HAP-1 (cell line): ENCODE measurements around the gene CHMP6.

Experiments used
- DNase-seq, 2 experiments: peaks; one replicate each; pipeline ENCODE4 v3.0.0-alpha.2; 2016 to 2020; ENCODE audit warnings: low spot score in 2 of 2
- H3K27me3 ChIP-seq: fragments of 250-450 bp; sonication (Bioruptor Pico); 2 replicates; pipeline ENCODE4 v1.5.1; 2020; ENCODE audit warnings: low read depth, mild to moderate bottlenecking, moderate library complexity
- H3K36me3 ChIP-seq: fragments of 250-450 bp; sonication (Bioruptor Pico); replicated peaks from 2 replicates; pipeline ENCODE4 v1.5.1; 2020; ENCODE audit warnings: mild to moderate bottlenecking
- H3K4me1 ChIP-seq: fragments of 250-450 bp; sonication (Bioruptor Pico); 2 replicates; pipeline ENCODE4 v1.5.1; 2020; ENCODE audit warnings: mild to moderate bottlenecking
- H3K4me3 ChIP-seq: fragments of 250-450 bp; sonication (Bioruptor Pico); 2 replicates; pipeline ENCODE4 v1.5.1; 2020; ENCODE audit warnings: mild to moderate bottlenecking, moderate library complexity
- H3K9me3 ChIP-seq: fragments of 250-450 bp; sonication (Bioruptor Pico); 2 replicates; pipeline ENCODE4 v1.5.1; 2020; ENCODE audit warnings: mild to moderate bottlenecking, moderate library complexity
- in situ Hi-C: fragments of 300-500 bp; cut with MboI; formaldehyde crosslinking; loops from 3 replicates; pipeline ENCODE4 v1.14.3; 2020; ENCODE audit warnings: low sequenced_read_pairs, inconsistent platforms, mixed read lengths

Gene CHMP6

GRCh38 chr17:80976701-80977100 is 14.9 kb upstream of the CHMP6 start:
- no peaks in the 10 kb centered on the region for H3K9me3 ChIP-seq
- no peaks in the 10 kb centered on the region for H3K4me1 ChIP-seq
- in situ Hi-C loops, result no loop called here
- H3K27me3 ChIP-seq, result no peaks in the 10 kb centered on the region
- H3K36me3 ChIP-seq, result no peaks in the 10 kb centered on the region
- no peak overlapping the region for H3K4me3 ChIP-seq
- DNase-seq, result no peak

GRCh38 chr17:80977172-80977571 is 14.5 kb upstream of the CHMP6 start:
- no peaks in the 10 kb centered on the region for H3K9me3 ChIP-seq
- H3K4me1 ChIP-seq, result no peaks in the 10 kb centered on the region
- H3K4me3 ChIP-seq, result no peak overlapping the region
- no peak for DNase-seq
- in situ Hi-C loops, result no loop called here
- no peaks in the 10 kb centered on the region for H3K27me3 ChIP-seq
- no peaks in the 10 kb centered on the region for H3K36me3 ChIP-seq

- in situ Hi-C loops, result no loop called here
- DNase-seq, result no peak
Measured at GRCh38 chr17:80978499-80979497, 12.8 kb upstream of the CHMP6 start.

GRCh38 chr17:80979547-80980378 is 11.9 kb upstream of the CHMP6 start:
- Histone ChIP-seq H3K4me1 (no peaks in the 10 kb centered on the region), H3K4me3 (no peak overlapping the region), H3K9me3 (no peaks in the 10 kb centered on the region), H3K27me3 (no peaks in the 10 kb centered on the region; the same call in 1 of the 2 replicates), H3K36me3 (no peaks in the 10 kb centered on the region)
- DNase-seq, result no peak
- in situ Hi-C loops, result loop anchor here (5.0 to 10.0 kb wide), 2 partner anchors 405 to 552 kb away; no protein-coding TSS in a partner anchor

More at GRCh38 chr17:80978499-80979497, 12.8 kb upstream of the CHMP6 start:
- Histone ChIP-seq H3K4me1 (no peaks in the 10 kb centered on the region), H3K9me3 (no peaks in the 10 kb centered on the region), H3K27me3 (no peaks in the 10 kb centered on the region; the same call in 1 of the 2 replicates), H3K4me3 (no peak overlapping the region), H3K36me3 (no peaks in the 10 kb centered on the region)

DNA sequence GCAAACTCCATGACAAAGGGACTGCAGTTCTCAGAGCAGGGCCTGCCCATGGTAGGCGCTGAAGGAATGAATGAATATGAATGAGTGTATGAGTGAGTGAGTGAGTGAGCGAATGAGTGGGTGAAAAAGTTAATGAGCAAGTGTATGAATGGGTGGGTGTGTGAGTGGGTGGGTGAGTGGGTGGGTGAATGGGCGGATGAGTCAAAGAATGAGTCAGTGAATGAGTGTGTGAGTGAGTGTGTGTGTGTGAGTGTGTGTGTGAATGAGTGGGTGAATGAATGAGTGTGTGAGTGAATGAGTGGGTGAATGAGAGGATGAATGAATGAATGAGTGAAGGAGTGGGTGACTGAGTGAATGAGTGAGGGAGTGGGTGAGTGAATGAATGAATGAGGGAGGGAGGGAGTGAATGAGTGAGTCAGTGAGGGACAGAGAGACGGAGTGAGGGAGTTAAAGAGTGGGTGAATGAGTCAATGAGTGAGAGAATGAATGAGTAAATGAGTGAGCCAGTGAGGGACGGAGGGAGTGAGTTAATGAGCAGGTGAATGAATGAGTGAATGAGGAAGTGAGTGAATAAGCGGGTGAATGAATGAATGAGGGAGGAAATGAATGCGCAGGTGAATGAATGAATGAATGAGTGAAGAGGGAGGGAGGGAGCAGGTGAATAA is 11.1 kb upstream of the CHMP6 start:
- DNase-seq, result no peak
- no peaks in the 10 kb centered on the region for H3K36me3 ChIP-seq
- H3K4me1 ChIP-seq, result no peaks in the 10 kb centered on the region
- no peak overlapping the region for H3K4me3 ChIP-seq
- no peaks in the 10 kb centered on the region; the same call in 1 of the 2 replicates for H3K27me3 ChIP-seq
- no peaks in the 10 kb centered on the region for H3K9me3 ChIP-seq
- in situ Hi-C loops, result loop anchor here (5.0 to 10.0 kb wide), 2 partner anchors 406 to 553 kb away; no protein-coding TSS in a partner anchor

DNA sequence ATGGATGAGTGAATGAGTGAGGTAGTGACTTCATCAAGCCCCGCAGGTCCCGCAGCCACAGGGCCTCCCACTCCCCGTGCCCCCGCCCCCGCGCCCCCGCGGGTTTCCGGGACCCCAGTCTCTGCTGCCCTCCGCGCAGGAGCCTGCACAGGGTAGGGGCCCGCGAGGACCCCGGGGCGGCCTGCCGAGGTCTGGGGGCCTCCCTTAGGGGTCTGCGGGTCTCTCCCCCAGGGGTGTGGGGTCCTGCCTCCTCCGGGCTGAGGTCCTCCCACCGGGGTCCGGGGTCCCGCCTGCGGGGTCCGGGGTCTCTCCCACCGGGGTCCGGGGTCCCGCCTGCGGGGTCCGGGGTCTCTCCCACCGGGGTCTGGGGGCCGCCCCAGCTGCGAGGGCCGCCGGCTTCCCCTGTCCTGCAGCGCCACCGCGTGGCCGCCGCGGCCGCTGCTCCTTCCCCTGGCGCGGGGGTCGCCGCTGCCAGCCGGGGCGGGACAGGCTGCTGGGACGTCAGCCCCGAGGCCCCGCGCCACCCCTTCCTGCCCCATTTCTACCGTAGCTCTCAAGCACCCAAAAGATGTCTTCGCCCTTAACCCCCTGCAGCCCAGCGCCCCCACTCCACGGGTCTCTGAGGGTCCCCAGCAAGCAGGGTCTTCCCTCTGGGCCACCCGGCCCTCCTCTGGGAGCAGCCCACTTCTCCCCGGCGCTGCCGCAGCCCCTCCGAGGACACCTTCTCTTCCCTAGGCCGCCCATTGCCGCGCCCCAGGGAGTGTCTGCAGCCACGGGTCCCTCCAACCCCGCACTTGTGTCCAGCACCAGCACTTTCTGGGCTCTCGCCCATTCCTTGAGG is 10.4 kb upstream of the CHMP6 start:
- no peaks in the 10 kb centered on the region for H3K4me1 ChIP-seq
- no peaks in the 10 kb centered on the region for H3K36me3 ChIP-seq
- H3K27me3 ChIP-seq, result no peaks in the 10 kb centered on the region; the same call in 1 of the 2 replicates
- peak overlapping the region; percentile 30 for H3K4me3 ChIP-seq
- in situ Hi-C loops, result loop anchor here (5.0 to 10.0 kb wide), 2 partner anchors 406 to 554 kb away; no protein-coding TSS in a partner anchor
- peak in 1 of 2 experiments; percentile 72 for DNase-seq
- H3K9me3 ChIP-seq, result no peaks in the 10 kb centered on the region

DNA sequence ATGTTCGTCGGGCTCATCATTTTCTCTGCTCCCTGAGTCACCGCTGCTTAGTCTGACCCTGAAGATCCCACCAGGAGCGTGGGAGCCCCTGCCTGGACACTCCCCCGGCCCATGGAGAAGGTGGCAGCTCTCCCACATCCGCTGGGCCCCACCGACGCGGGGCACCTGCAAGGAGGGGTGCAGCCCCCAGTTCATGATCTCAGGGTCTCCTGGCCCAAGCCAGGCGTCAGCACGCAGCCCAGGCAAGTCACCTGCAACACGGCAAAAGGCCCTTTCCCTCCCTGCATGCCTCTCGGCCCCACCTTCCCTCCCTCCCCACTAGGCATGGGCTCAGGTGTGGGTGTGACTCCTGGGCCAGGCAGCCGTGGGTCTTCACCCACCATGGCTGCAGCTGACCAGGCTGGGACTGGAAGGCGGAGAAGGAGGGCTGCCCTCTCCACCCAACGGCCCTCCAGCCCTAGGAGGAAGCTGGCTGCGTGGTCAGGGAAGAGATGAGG is 9.7 kb upstream of the CHMP6 start:
- Histone ChIP-seq H3K36me3 (no peaks in the 10 kb centered on the region), H3K4me3 (no peak overlapping the region), H3K4me1 (no peaks in the 10 kb centered on the region), H3K9me3 (no peaks in the 10 kb centered on the region), H3K27me3 (no peaks in the 10 kb centered on the region; the same call in 1 of the 2 replicates)
- in situ Hi-C loops, result loop anchor here (5.0 to 10.0 kb wide), 2 partner anchors 407 to 555 kb away; no protein-coding TSS in a partner anchor
- no peak for DNase-seq

- no peaks in the 10 kb centered on the region for H3K4me1 ChIP-seq
- in situ Hi-C loops, result loop anchor here (5.0 to 10.0 kb wide), 2 partner anchors 408 to 555 kb away; no protein-coding TSS in a partner anchor
Measured at GRCh38 chr17:80982426-80982974, 9.1 kb upstream of the CHMP6 start.

DNA sequence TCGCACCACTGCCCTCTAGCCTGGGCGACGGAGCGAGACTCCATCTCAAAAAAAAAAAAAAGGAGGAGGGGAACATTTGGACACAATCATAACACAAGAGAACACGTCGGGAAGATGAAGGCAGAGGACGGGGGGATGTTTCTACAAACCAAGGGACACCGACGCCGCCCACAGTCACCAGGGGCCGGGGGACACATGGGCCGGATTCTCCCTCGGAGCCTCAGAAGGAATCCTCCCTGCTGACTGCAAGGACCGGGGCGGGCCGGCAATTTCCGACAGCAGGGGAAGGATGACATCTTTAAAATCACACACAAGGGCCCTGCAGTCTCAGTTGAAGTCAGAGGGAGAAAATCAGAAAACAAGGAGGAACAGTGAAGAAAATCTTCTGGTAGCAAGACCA is 8.1 kb upstream of the CHMP6 start:
- in situ Hi-C loops, result loop anchor here (5.0 to 10.0 kb wide), 2 partner anchors 409 to 556 kb away; no protein-coding TSS in a partner anchor
- H3K9me3 ChIP-seq, result no peaks in the 10 kb centered on the region
- no peak overlapping the region for H3K4me3 ChIP-seq
- no peaks in the 10 kb centered on the region; the same call in 1 of the 2 replicates for H3K27me3 ChIP-seq
- H3K4me1 ChIP-seq, result no peaks in the 10 kb centered on the region
- H3K36me3 ChIP-seq, result no peaks in the 10 kb centered on the region
- no peak for DNase-seq

More at GRCh38 chr17:80982426-80982974, 9.1 kb upstream of the CHMP6 start:
- Histone ChIP-seq H3K36me3 (no peaks in the 10 kb centered on the region), H3K27me3 (no peaks in the 10 kb centered on the region; the same call in 1 of the 2 replicates), H3K4me3 (no peak overlapping the region), H3K9me3 (no peaks in the 10 kb centered on the region)
- DNase-seq, result no peak

DNA sequence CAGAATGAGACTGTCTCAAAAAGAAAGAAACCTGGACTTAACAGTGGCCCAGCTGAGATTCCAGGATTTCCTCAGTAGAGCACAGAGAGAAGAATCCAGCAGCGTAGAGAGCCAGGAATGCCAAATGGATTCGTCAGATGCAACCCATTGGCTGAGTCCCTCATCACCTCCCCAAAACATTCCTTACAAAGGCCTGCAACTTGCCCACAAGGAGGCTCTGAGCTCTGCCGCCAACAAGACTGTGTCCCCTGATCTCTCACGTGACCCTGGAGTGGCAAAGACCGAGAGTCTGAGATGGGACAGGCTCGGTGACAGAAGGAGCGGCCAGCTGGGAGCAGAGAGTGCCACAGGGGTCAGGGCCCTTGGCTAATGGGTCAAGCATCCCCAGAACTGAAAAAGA is 6.9 kb upstream of the CHMP6 start:
- Histone ChIP-seq H3K27me3 (no peaks in the 10 kb centered on the region; the same call in 1 of the 2 replicates), H3K4me3 (no peak overlapping the region), H3K4me1 (no peaks in the 10 kb centered on the region), H3K9me3 (no peaks in the 10 kb centered on the region), H3K36me3 (no peaks in the 10 kb centered on the region)
- in situ Hi-C loops, result loop anchor here (5.0 to 10.0 kb wide), 2 partner anchors 410 to 557 kb away; no protein-coding TSS in a partner anchor
- no peak for DNase-seq

DNA sequence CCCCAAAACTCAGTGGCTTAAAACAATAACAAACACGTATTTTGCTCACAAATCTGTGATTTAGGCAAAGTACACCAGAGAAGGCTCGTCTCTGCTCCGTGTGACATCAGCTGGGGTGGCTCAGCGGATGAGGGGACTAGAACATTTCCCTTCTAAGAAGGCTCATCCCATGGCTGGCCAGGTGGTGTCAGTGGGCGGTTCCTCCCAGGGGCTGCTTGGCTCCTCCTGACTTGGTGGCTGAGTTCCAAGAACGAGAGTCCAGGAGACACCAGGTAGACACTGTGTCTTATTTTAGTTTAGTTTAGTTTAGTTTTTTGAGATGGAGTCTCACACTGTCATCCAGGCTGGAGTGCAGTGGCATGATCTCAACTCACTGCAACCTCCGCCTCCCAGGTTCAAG is 5.6 kb upstream of the CHMP6 start:
- Histone ChIP-seq H3K4me3 (no peak overlapping the region), H3K27me3 (no peaks in the 10 kb centered on the region; the same call in 1 of the 2 replicates), H3K9me3 (no peaks in the 10 kb centered on the region), H3K4me1 (no peaks in the 10 kb centered on the region), H3K36me3 (no peaks in the 10 kb centered on the region)
- in situ Hi-C loops, result loop anchor here (10.0 kb wide), 1 partner anchor 411 kb away; no protein-coding TSS in a partner anchor
- DNase-seq, result no peak
